ENCODE measurements around the gene EGFR. TPM values are rescaled to one million over a fixed set of nuclear protein-coding genes. Genes with fewer than 3 reads are reported as not detected.

The EGFR gene
- total RNA-seq, 4 donors from 2014 or later: 36.4 to 73.6 (median 38.7) TPM

DNA sequence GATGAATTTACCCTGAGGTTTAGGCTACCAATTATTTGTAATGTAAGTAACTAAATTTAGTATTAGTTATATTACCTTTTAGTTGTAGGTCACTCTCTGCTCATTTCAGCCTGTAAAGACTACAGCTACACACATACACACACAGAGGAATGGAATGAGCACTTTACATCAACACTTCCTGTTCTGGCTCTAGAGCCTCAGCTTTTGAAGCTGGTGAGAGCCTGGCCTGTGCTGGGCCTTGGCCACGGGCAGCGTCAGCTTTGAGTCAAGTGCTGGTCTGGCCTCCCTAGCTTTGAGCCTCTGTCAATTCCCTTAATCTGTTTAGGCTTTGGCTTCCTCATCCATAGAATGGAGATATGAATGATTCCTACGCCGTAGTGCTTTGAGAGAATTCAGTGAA lies 141.7 kb downstream of the EGFR start:
- intact Hi-C loops (cut with DNase I; ENCODE audit: low total_unique reads): no loop called here
- no peak for DNase-seq
- Histone ChIP-seq H3K4me1 (no peaks in the 10 kb centered on the region), H3K4me3 (no peak overlapping the region), H3K27me3 (no peaks in the 10 kb centered on the region), H3K27ac (no peak overlapping the region), H3K9me3 (no peaks in the 10 kb centered on the region), H3K36me3 (no peaks in the 10 kb centered on the region)
- TF ChIP-seq CTCF (IDR thresholded peaks at IDR 0.05) (no peak), POLR2A (IDR thresholded peaks at IDR 0.05) (no peak)

DNA sequence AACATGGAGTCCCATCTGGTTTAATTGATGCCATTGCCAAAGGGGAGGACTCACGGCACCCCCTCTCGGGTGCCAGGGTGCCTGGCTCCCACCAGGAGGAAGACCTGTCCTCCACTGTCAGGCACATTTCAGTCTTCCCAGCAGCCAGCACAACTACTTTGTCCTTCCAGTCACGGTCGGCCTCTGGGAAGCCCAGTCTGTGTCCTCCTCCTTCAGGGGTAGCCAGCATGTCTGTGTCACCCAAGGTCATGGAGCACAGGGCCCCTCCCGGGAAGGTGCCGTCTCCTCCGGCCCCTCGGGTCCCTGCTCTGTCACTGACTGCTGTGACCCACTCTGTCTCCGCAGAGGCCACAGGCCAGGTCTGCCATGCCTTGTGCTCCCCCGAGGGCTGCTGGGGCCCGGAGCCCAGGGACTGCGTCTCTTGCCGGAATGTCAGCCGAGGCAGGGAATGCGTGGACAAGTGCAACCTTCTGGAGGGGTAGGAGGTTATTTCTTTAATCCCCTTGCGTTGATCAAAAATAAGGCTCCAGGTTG lies 142.4 kb downstream of the EGFR start:
- Histone ChIP-seq H3K4me1 (no peaks in the 10 kb centered on the region), H3K36me3 (no peaks in the 10 kb centered on the region), H3K27ac (no peak overlapping the region), H3K4me3 (no peak overlapping the region), H3K9me3 (no peaks in the 10 kb centered on the region), H3K27me3 (no peaks in the 10 kb centered on the region)
- no peak for TF ChIP-seq CTCF (IDR thresholded peaks at IDR 0.05)
- TF ChIP-seq POLR2A (IDR thresholded peaks at IDR 0.05): no peak
- intact Hi-C loops (cut with DNase I; ENCODE audit: low total_unique reads): no loop called here
- DNase-seq: no peak

DNA sequence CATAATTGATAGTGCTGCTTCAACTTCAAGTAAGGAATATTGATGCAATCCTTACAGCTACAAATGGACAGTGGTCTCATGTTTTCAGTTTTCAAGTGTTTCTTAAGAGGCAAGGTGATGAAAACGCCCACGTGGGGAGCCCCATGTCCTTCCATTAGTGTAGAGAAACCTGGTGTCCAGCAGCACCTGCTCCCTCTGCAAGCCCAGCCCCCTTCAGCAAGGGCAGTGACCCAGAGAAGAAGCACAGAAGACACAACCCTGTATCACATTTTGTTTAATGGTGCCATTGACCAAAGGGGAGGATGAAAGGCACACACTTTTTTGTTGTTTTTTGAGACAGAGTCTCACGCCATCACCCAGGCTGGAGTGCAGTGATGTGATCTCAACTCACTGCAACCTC lies 143.7 kb downstream of the EGFR start:
- Histone ChIP-seq H3K27me3 (no peaks in the 10 kb centered on the region), H3K9me3 (no peaks in the 10 kb centered on the region), H3K27ac (no peak overlapping the region), H3K4me1 (no peaks in the 10 kb centered on the region), H3K4me3 (no peak overlapping the region), H3K36me3 (no peaks in the 10 kb centered on the region)
- intact Hi-C loops (cut with DNase I; ENCODE audit: low total_unique reads): no loop called here
- DNase-seq: no peak
- TF ChIP-seq CTCF (IDR thresholded peaks at IDR 0.05) (no peak), POLR2A (IDR thresholded peaks at IDR 0.05) (no peak)

- intact Hi-C loops (cut with DNase I; ENCODE audit: low total_unique reads): no loop called here
- no peak for TF ChIP-seq CTCF (IDR thresholded peaks at IDR 0.05)
- TF ChIP-seq POLR2A (IDR thresholded peaks at IDR 0.05): no peak
- DNase-seq: no peak
- H3K9me3 ChIP-seq: no peaks in the 10 kb centered on the region
- H3K27me3 ChIP-seq: no peaks in the 10 kb centered on the region
- no peak overlapping the region for H3K4me3 ChIP-seq
- H3K27ac ChIP-seq: no peak overlapping the region
- no peaks in the 10 kb centered on the region for H3K4me1 ChIP-seq
- H3K36me3 ChIP-seq: no peaks in the 10 kb centered on the region
Measured at GRCh38 chr7:55163733-55164132, 144.9 kb downstream of the EGFR start.

- no peak overlapping the region for H3K27ac ChIP-seq
- intact Hi-C loops (cut with DNase I; ENCODE audit: low total_unique reads): no loop called here
- no peaks in the 10 kb centered on the region for H3K9me3 ChIP-seq
- no peaks in the 10 kb centered on the region for H3K27me3 ChIP-seq
- TF ChIP-seq POLR2A (IDR thresholded peaks at IDR 0.05): no peak
- no peak for TF ChIP-seq CTCF (IDR thresholded peaks at IDR 0.05)
- DNase-seq: no peak
- H3K36me3 ChIP-seq: no peaks in the 10 kb centered on the region
- no peak overlapping the region for H3K4me3 ChIP-seq
- no peaks in the 10 kb centered on the region for H3K4me1 ChIP-seq
Measured at GRCh38 chr7:55164527-55164926, 145.7 kb downstream of the EGFR start.

Data from uterus (tissue), 4 donors.